Panc1 (cell line): ENCODE data around the gene UPF2.

Source experiments
- CTCF ChIP-seq: fragments of 450-650 bp; IDR thresholded peaks from 2 replicates; pipeline ENCODE4 v1.5.1; 2017; ENCODE audit warnings: mild to moderate bottlenecking
- POLR2AphosphoS5 ChIP-seq: IDR thresholded peaks from 2 replicates; pipeline ENCODE4 v1.6.1; 2012; ENCODE audit warnings: mild to moderate bottlenecking, low read depth, low read length, moderate library complexity
- SIN3A ChIP-seq: IDR thresholded peaks from 2 replicates; pipeline ENCODE4 v1.6.1; 2012; ENCODE audit warnings: low read depth, mild to moderate bottlenecking, low read length, moderate library complexity, borderline replicate concordance; ENCODE audit not compliant: insufficient read depth
- TCF7L2 ChIP-seq: IDR thresholded peaks from 2 replicates; pipeline ENCODE4 v1.6.1; 2011; ENCODE audit warnings: mild to moderate bottlenecking, low read depth, low read length, inconsistent platforms

- TF ChIP-seq CTCF = no peak
- TF ChIP-seq POLR2AphosphoS5 = no peak
- TF ChIP-seq SIN3A = no peak
- TF ChIP-seq TCF7L2 = no peak
Measured at GRCh38 chr10:11949152-11949551, 93.5 kb downstream of the UPF2 start.
